ENCODE measurements around the gene USHBP1. TPM values are rescaled to one million over a fixed set of nuclear protein-coding genes. Genes with fewer than 3 reads are reported as not detected.

The USHBP1 gene
- total and polyA plus RNA-seq, 12 donors = 0.71 to 23.6 (median 5.3) TPM

DNA sequence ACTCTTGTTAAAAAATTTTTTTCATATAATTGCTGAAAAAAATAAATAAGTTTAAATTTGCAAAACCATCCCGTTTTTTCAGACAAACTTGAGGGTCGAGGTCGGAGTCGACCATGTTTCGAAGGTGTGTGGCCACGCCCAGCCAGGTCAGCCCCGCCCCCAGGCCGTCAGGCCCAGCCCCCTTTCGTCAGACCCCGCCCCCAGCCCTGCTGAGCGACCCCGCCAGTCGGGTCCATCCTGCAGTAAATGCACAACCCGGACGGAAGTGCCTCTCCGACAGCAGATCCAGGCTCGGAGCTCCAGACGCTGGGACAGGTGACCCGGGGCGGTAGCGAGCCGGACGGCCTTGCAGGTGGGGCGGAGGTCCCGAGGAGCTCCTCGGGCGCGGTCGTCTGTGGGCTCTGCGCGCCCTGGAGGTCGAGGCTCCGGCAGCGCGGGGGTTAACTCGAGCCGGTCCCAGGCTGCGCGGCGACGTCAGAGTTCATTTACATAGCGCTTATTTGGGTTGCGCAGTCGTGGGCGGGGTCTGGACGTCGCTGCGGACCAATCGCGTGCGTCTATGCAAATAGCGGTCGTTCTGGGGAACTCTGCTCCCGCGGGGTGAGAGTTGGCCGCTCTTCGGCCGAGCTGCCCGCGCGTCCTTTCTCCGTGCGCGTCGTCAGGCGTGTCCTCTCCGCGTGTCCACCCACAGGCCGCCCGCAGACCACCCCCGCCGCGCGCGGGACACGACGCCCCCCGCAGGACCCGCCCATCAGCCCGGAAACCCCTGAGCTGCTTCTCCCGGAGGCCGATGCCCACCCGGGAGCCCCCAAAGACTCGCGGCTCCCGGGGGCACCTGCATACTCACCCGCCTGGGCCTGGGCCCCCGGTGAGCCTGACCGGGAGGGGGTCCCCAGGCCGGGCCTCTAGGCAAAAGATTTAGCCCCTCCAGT lies 38.3 kb downstream of the USHBP1 start, which contains the start of gene OCEL1:
Gene OCEL1 (plus strand): TSS at position 225 of the 932 bp plus-strand sequence. CDS start 22 bp downstream, at position 247.
- H3K27me3 ChIP-seq = no peaks in the 10 kb centered on the region
- H3K27ac ChIP-seq = peak within 1 kb of the TSS; percentile 84 to 91 (median 85)
- peaks cover 0 to 7% of the 10 kb centered on the region in 2 donors for H3K36me3 ChIP-seq (replicated peaks in 1 of 2)
- TF ChIP-seq, protein P1, sequence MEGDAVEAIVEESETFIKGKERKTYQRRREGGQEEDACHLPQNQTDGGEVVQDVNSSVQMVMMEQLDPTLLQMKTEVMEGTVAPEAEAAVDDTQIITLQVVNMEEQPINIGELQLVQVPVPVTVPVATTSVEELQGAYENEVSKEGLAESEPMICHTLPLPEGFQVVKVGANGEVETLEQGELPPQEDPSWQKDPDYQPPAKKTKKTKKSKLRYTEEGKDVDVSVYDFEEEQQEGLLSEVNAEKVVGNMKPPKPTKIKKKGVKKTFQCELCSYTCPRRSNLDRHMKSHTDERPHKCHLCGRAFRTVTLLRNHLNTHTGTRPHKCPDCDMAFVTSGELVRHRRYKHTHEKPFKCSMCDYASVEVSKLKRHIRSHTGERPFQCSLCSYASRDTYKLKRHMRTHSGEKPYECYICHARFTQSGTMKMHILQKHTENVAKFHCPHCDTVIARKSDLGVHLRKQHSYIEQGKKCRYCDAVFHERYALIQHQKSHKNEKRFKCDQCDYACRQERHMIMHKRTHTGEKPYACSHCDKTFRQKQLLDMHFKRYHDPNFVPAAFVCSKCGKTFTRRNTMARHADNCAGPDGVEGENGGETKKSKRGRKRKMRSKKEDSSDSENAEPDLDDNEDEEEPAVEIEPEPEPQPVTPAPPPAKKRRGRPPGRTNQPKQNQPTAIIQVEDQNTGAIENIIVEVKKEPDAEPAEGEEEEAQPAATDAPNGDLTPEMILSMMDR (IDR thresholded peaks at IDR 0.05) = peak in 1 of 6 experiments; percentile 6
- peak; percentile 28 to 83 for TF ChIP-seq POLR2A (IDR thresholded peaks at IDR 0.05)
- intact Hi-C loops (cut with DNase I) = no loop called here
- WGBS, 4 donors = 0% methylated on average over 8 to 90 of the region's 90 CpGs
- H3K4me1 ChIP-seq (replicated peaks in 1 of 2) = peaks cover 10 to 16% of the 10 kb centered on the region in 2 donors
- H3K4me3 ChIP-seq = peak within 1 kb of the TSS in 2 of 4 donors; percentile 61 to 64
- no peaks in the 10 kb centered on the region for H3K9me3 ChIP-seq (replicated peaks in 1 of 3)
- DNase-seq = peak; percentile 98 to 100 (median 99)

DNA sequence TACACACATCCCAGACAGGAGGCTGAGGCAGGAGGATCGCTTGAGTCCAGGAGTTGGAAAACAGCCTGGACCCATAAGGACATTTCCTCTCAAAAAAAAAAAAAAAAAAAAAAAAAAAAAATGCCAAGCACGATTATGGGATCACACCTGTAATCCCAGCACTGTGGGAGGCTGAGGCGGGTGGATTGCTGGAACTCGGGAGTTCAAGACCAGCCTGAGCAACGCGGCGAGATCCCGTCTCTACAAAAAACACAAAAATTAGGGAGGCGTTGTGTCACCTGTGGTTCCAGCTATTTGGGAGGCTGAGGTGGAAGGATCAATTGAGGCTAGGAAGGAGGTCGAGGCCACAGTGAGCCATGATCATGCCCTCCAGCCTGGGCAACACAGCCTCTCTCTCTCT lies 39.5 kb downstream of the USHBP1 start:
- intact Hi-C loops (cut with DNase I) = no loop called here
- Histone ChIP-seq H3K27ac (no peak overlapping the region), H3K9me3 (replicated peaks in 1 of 3) (no peaks in the 10 kb centered on the region), H3K4me3 (no peak overlapping the region), H3K36me3 (replicated peaks in 1 of 2) (peaks cover 0 to 7% of the 10 kb centered on the region in 2 donors), H3K4me1 (replicated peaks in 1 of 2) (peaks cover 19 to 22% of the 10 kb centered on the region in 2 donors), H3K27me3 (no peaks in the 10 kb centered on the region)
- 79 to 85% (median 80%) methylated on average over 10 of the region's 10 CpGs for WGBS, 4 donors
- TF ChIP-seq, protein P1 (IDR thresholded peaks at IDR 0.05) = no peak
- no peak for TF ChIP-seq POLR2A (IDR thresholded peaks at IDR 0.05)
- no peak for DNase-seq

DNA sequence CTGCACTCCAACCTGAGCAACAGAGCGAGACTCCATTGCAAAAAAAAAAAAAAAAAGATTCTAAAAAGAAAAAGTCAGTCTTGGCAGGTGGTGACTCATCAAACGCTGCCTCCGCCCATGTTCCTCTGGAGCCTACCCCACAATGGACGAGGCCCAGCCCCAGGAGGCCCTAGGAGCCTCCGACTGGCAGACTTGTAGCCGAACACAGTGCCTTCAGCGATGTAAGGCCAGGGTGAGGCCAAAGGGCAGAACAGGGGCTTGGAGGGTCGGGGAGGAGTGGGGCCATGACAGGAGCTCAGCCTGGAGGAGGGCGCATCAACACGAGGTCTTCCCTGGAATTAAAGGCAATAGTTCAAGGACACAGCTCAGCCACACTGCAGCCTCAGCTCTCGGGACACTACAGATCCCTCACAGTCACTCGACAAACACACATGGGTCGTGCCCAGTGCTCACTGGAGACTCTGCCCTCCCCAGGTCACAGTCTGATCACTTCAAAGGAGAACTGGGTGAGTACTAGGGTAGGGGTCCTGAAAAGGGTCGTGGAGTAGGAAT lies 44.3 kb downstream of the USHBP1 start:
- Histone ChIP-seq H3K4me1 (replicated peaks in 1 of 2) (peaks cover 13% of the 10 kb centered on the region in 2 donors), H3K9me3 (replicated peaks in 1 of 3) (no peaks in the 10 kb centered on the region), H3K27ac (peak overlapping the region in 4 of 5 donors; percentile 41 to 86 (median 80)), H3K36me3 (replicated peaks in 1 of 2) (peaks cover 0 to 22% of the 10 kb centered on the region in 2 donors), H3K27me3 (no peaks in the 10 kb centered on the region), H3K4me3 (peak overlapping the region in 1 of 4 donors; percentile 10)
- peak; percentile 65 to 85 (median 83) for DNase-seq
- intact Hi-C loops (cut with DNase I) = no loop called here
- WGBS, 4 donors = 29 to 32% (median 30%) methylated on average over 11 to 14 of the region's 14 CpGs
- TF ChIP-seq POLR2A (IDR thresholded peaks at IDR 0.05) = no peak
- TF ChIP-seq, protein P1 (IDR thresholded peaks at IDR 0.05) = no peak

DNA sequence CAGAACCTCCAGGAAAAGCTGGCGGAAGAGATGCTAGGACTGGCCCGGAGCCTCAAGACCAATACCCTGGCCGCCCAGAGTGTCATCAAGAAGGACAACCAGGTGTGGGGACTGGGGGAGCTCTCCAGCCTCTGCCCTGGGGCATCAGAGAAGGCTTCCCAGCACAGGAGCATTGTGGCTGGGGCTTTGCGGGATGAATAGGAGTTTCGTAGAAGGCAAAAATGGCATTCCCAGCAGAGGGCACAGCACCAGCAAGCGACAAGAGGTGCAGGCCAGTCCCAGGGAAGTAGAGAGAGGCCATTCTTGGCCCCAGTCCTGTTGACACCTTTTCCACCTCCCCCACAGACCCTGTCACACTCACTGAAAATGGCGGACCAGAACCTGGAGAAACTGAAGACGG lies 45.3 kb downstream of the USHBP1 start:
- Histone ChIP-seq H3K27ac (no peak overlapping the region), H3K4me3 (no peak overlapping the region), H3K36me3 (replicated peaks in 1 of 2) (peaks cover 0 to 22% of the 10 kb centered on the region in 2 donors), H3K4me1 (replicated peaks in 1 of 2) (peaks cover 18 to 20% of the 10 kb centered on the region in 2 donors), H3K27me3 (no peaks in the 10 kb centered on the region), H3K9me3 (replicated peaks in 1 of 3) (no peaks in the 10 kb centered on the region)
- TF ChIP-seq, protein P1 (IDR thresholded peaks at IDR 0.05) = no peak
- no peak for TF ChIP-seq POLR2A (IDR thresholded peaks at IDR 0.05)
- 92 to 100% (median 97%) methylated on average over 7 to 8 of the region's 8 CpGs for WGBS, 4 donors
- DNase-seq = no peak
- intact Hi-C loops (cut with DNase I) = no loop called here
